Fibroblast of the conjunctiva (primary cell): ENCODE measurements around the gene CIC.
"Not testable (repeated sequence)": the region's sequence is repeated elsewhere in the genome, so short reads cannot be mapped to it uniquely, and the experiment has no call there.

Source experiments
- DNase-seq: peaks from one replicate; pipeline ENCODE4 v3.0.0-alpha.2; 2010; ENCODE audit warnings: low read depth

Gene CIC

GRCh38 chr19:42255766-42256745 lies 13.0 kb upstream of the CIC start:
- DNase-seq, result no peak

GRCh38 chr19:42257842-42258241 lies 11.2 kb upstream of the CIC start:
- not testable (repeated sequence) for DNase-seq

DNA sequence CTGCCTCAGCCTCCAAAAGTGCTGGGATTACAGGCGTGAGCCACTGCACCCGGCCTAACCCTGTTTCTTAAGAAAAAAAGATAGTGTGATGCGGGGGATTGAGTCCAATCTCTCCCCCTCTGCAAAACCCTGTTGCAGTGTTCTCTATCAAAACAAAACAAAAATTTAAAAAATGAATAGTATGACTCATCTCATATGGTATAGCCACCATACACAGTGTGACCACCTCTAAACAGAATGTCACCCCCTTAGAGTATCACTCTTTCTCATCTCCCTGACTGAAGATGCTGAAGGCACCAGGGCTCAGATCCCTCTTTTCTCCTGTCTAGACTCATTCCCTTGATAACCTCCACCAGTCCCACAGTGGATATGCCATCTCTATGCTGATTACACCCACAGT lies 7.3 kb upstream of the CIC start:
- no peak for DNase-seq

GRCh38 chr19:42266105-42266504 lies 2.9 kb upstream of the CIC start:
- not testable (repeated sequence) for DNase-seq

GRCh38 chr19:42266928-42267603 lies 2.0 kb upstream of the CIC start:
- DNase-seq, result not testable (repeated sequence)

GRCh38 chr19:42267644-42268141 lies 1.4 kb upstream of the CIC start:
- no peak for DNase-seq

- peak; percentile 99 for DNase-seq
These were observed 829 bp upstream of the CIC start for GRCh38 chr19:42268142-42268703.

DNA sequence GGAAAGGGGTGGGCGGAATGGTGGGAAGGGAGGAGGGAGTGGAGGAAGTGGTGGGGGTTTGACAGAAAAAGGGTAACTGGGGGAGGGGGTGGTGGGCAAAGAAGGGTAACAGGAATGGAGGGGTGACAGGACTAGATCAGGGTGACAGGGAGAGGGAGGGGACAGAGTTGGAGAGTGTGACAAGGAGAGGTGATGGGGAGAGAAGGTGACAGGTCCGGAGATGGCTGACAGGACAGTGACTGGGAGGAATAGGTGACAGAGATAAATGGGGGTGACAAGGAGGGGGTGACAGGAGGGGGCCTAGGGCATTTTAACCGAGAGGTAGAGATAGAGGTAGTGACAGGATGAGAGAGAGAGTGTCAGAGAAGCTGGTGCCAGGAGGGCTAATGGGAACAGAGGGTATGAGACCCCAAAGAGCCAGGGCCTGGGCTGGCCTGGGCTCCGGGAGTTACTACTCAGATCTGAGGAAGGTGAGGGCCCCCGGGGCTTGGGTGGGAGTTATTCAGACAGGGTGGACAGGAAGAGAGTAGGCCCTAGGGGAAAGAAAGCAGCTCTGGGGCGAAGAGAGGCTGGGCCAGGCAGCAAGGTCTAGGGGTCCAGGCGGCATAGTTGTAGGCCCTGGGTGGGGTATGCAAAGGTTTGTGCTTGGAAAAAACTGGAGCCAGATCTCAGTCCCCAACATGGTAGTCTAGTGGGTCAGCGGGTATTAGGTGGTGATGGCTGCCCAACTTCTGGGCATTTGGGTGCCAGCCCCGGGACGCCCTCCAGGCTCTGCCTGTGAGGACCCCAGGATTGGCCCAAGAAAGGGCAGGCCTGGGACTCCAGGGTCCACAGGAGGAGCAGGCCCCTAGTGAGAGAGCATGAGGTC lies 660 bp downstream of the CIC start:
- DNase-seq, result no peak

GRCh38 chr19:42270346-42271044 lies 1.4 kb downstream of the CIC start:
- DNase-seq, result no peak

DNA sequence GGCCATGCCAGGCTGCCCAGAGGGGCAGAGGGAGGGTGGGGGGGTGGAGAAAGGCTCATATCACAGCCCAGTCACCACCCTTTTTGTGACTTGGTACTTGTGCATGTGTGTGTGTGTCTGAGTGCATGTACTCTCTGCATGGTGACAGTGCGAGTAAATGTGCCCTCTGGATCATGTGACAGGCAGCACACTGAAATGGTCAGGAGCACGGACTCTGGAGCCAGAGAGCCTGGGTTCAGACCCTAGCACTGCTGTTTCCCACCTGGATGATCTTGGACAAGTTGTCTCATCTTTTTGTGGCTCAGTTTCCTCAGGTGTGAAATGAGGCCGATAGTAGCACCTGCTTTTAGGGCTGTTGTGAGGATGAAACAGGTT lies 2.0 kb downstream of the CIC start:
- no peak for DNase-seq

DNA sequence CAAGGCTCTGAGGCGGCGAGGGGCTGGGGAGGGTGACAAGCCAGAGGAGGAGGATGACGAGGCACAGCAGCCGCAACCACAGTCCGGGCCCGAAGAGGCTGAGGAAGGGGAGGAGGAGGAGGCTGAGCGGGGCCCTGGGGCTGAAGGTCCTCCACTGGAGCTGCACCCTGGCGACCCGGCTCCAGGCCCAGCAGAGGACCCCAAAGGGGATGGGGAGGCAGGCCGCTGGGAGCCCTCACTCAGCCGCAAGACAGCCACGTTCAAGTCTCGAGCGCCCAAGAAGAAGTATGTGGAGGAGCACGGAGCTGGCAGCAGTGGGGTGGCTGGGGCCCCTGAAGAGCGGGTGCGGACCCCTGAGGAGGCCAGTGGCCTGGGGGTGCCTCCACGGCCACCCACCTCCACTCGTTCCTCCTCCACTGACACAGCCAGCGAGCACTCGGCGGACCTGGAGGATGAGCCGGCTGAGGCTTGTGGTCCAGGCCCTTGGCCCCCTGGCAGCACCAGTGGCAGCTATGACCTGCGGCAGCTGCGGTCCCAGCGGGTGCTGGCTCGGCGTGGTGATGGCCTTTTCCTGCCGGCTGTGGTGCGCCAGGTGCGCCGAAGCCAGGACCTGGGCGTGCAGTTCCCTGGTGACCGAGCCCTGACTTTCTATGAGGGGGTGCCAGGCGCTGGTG lies 2.9 kb downstream of the CIC start:
- no peak for DNase-seq

GRCh38 chr19:42272535-42272897 lies 3.5 kb downstream of the CIC start:
- no peak for DNase-seq

DNA sequence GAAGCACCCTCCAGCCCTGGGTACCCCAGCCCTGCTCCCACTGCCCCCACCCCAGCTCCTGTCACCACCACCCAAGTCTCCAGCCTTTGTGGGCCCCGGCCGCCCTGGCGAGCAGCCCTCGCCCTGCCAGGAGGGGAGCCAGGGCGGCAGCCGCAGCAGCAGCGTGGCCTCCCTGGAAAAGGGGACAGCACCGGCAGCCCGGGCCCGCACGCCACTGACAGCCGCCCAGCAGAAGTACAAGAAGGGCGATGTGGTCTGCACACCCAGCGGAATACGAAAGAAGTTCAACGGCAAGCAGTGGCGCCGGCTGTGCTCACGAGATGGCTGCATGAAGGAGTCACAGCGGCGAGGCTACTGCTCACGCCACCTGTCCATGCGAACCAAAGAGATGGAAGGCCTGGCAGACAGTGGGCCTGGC lies 3.9 kb downstream of the CIC start:
- DNase-seq, result no peak

DNA sequence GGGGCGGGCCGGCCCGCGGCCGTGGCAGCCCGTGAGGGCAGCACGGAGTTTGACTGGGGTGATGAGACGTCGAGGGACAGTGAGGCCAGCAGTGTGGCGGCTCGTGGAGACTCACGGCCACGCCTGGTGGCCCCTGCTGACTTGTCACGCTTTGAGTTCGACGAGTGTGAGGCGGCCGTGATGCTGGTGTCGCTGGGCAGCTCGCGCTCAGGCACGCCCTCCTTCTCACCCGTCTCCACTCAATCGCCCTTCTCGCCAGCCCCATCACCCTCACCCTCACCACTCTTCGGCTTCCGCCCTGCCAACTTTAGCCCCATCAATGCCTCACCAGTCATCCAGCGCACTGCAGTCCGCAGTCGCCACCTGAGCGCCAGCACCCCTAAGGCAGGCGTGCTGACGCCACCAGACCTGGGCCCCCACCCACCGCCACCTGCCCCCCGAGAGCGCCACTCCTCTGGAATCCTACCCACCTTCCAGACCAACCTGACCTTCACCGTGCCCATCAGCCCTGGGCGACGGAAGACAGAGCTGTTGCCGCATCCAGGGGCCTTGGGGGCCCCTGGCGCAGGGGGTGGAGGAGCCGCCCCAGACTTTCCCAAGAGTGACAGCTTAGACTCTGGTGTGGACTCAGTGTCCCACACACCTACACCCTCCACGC lies 4.5 kb downstream of the CIC start:
- no peak for DNase-seq

GRCh38 chr19:42274065-42274682 lies 5.1 kb downstream of the CIC start:
- no peak for DNase-seq

GRCh38 chr19:42275103-42275502 lies 6.1 kb downstream of the CIC start:
- no peak for DNase-seq

DNA sequence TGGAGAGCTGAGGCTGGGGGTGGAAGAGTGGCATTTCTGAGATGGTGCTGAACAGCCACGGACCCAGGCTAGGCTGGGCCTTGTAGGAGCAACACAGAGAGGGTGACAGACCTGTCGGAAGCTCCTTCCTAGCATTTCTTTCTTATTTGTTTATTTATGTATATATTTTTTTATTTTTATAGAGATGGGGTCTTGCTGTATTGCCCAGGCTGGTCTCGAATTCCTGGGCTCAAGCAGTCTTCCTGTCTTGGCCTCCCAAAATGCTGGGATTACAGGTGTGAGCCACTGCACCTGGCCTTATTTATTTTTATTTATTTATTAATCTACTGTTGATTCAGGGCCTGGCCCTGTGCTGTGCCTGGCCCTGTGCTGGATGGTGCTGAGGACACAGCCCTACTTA lies 6.5 kb downstream of the CIC start:
- DNase-seq, result no peak

- no peak for DNase-seq
These were observed 7.2 kb downstream of the CIC start for GRCh38 chr19:42276284-42276683.

GRCh38 chr19:42276821-42277220 lies 7.8 kb downstream of the CIC start:
- no peak for DNase-seq
